Peyer's patch (tissue), 4 donors: ENCODE data around the gene APRT. TPM values are rescaled to one million over a fixed set of nuclear protein-coding genes. Genes with fewer than 3 reads are reported as not detected.
A peak's percentile ranks its signal among the peaks of the same experiment; 100 is the strongest.

Experiments used
- DNase-seq, 3 donors: peaks; one replicate each; pipeline ENCODE4 v3.0.0-alpha.2; 2017 to 2019
- H3K27ac ChIP-seq, 4 donors: fragments of 200-600 bp; sonication (generic); one replicate each; pipeline ENCODE4 v1.5.1; 2016 to 2019
- H3K27me3 ChIP-seq, 2 donors: fragments of 200-600 bp; sonication (generic); one replicate each; pipeline ENCODE4 v1.5.1; 2019
- H3K36me3 ChIP-seq, 3 donors: fragments of 200-600 bp; sonication (generic); one replicate each; pipeline ENCODE4 v1.5.1; 2016 to 2019
- H3K4me1 ChIP-seq, 4 donors: fragments of 200-600 bp; sonication (generic); one replicate each; pipeline ENCODE4 v1.5.1; 2016 to 2019
- H3K4me3 ChIP-seq, 4 donors: fragments of 200-600 bp; sonication (generic); 1 replicate in 3 of 4; 2 replicates in 1 of 4; pipeline ENCODE4 v1.5.1; 2016 to 2019; ENCODE audit warnings: mild to moderate bottlenecking in 1 of 4
- H3K9me3 ChIP-seq, 4 donors: fragments of 200-600 bp; sonication (generic); one replicate each; pipeline ENCODE4 v1.5.1; 2016 to 2019; ENCODE audit warnings: mild to moderate bottlenecking in 1 of 4
- CTCF ChIP-seq, 6 experiments: fragments of 450-650 bp in 4 of 6; fragments of 200-600 bp in 2 of 6; sonication (generic) in 1 of 6; IDR thresholded peaks; one replicate each; pipeline ENCODE4 v1.5.1; 2017 to 2019; ENCODE audit warnings: antibody characterized with exemption in 6 of 6, mild to moderate bottlenecking in 3 of 6, moderate library complexity in 1 of 6
- POLR2A ChIP-seq, 2 donors: fragments of 450-650 bp; IDR thresholded peaks; one replicate each; pipeline ENCODE4 v1.5.1; 2017; ENCODE audit warnings: antibody characterized with exemption in 2 of 2, mild to moderate bottlenecking in 2 of 2, moderate library complexity in 2 of 2
- total RNA-seq, 4 donors: library from RNA; depleted of rRNA; stranded (reverse); fragments of >200 nt; gene quantifications; one replicate each; pipeline ENCODE4 v1.1.0, GENCODE V29; 2016

APRT gene
- total RNA-seq, 4 donors from 2014 or later = 109 to 190 (median 122) TPM

GRCh38 chr16:88782454-88783390, 29.0 kb downstream of the APRT start:
- Histone ChIP-seq H3K4me1 (peaks cover 0 to 56% (median 40%) of the 10 kb centered on the region in 4 donors), H3K36me3 (no peaks in the 10 kb centered on the region), H3K9me3 (no peaks in the 10 kb centered on the region), H3K27ac (peak overlapping the region; percentile 87 to 96 (median 92)), H3K27me3 (no peaks in the 10 kb centered on the region), H3K4me3 (peak overlapping the region in 3 of 4 donors; percentile 68 to 91 (median 70))
- no peak for TF ChIP-seq CTCF (IDR thresholded peaks at IDR 0.05)
- no peak for TF ChIP-seq POLR2A (IDR thresholded peaks at IDR 0.05)
- DNase-seq = peak in 1 of 3 donors; percentile 36

- Histone ChIP-seq H3K4me3 (peak overlapping the region in 2 of 4 donors; percentile 17 to 20), H3K27ac (peak overlapping the region; percentile 87 to 96 (median 92)), H3K4me1 (peaks cover 0 to 56% (median 42%) of the 10 kb centered on the region in 4 donors), H3K36me3 (no peaks in the 10 kb centered on the region), H3K9me3 (no peaks in the 10 kb centered on the region), H3K27me3 (no peaks in the 10 kb centered on the region)
- no peak for TF ChIP-seq CTCF (IDR thresholded peaks at IDR 0.05)
- TF ChIP-seq POLR2A (IDR thresholded peaks at IDR 0.05) = no peak
- peak in 2 of 3 donors; percentile 89 for DNase-seq
Measured at GRCh38 chr16:88781140-88782077, 30.3 kb downstream of the APRT start.

- Histone ChIP-seq H3K4me3 (peak overlapping the region in 2 of 4 donors; percentile 17 to 20), H3K27me3 (no peaks in the 10 kb centered on the region), H3K36me3 (no peaks in the 10 kb centered on the region), H3K9me3 (no peaks in the 10 kb centered on the region), H3K4me1 (peaks cover 0 to 58% (median 40%) of the 10 kb centered on the region in 4 donors), H3K27ac (peak overlapping the region; percentile 34 to 96 (median 92))
- TF ChIP-seq POLR2A (IDR thresholded peaks at IDR 0.05) (no peak), CTCF (IDR thresholded peaks at IDR 0.05) (no peak)
- no peak for DNase-seq
Measured at GRCh38 chr16:88780142-88781062, 31.3 kb downstream of the APRT start.

- Histone ChIP-seq H3K4me3 (no peak overlapping the region), H3K27ac (peak overlapping the region in 3 of 4 donors; percentile 90 to 96 (median 95)), H3K4me1 (peaks cover 0 to 60% (median 39%) of the 10 kb centered on the region in 4 donors), H3K36me3 (no peaks in the 10 kb centered on the region), H3K9me3 (no peaks in the 10 kb centered on the region), H3K27me3 (no peaks in the 10 kb centered on the region)
- no peak for DNase-seq
- TF ChIP-seq CTCF (IDR thresholded peaks at IDR 0.05) (no peak), POLR2A (IDR thresholded peaks at IDR 0.05) (no peak)
Measured at GRCh38 chr16:88779406-88780141, 32.2 kb downstream of the APRT start.
